D721Med (cell line): ENCODE measurements around the gene RAI1.

Experiments
- DNase-seq: peaks from one replicate; pipeline ENCODE4 v3.0.0; 2011; ENCODE audit warnings: low spot score; ENCODE audit not compliant: insufficient read length
- FAIRE-seq: peaks from 2 replicates; lab custom pipeline; 2011; peaks lifted over from hg19 to GRCh38; lab: Jason Lieb, UNC
- CTCF ChIP-seq: IDR thresholded peaks from 2 replicates; pipeline ENCODE4 v1.5.1; 2012; ENCODE audit warnings: mild to moderate bottlenecking, control low read depth; ENCODE audit not compliant: insufficient read depth; ENCODE audit errors: missing control alignments

RAI1 gene

DNA sequence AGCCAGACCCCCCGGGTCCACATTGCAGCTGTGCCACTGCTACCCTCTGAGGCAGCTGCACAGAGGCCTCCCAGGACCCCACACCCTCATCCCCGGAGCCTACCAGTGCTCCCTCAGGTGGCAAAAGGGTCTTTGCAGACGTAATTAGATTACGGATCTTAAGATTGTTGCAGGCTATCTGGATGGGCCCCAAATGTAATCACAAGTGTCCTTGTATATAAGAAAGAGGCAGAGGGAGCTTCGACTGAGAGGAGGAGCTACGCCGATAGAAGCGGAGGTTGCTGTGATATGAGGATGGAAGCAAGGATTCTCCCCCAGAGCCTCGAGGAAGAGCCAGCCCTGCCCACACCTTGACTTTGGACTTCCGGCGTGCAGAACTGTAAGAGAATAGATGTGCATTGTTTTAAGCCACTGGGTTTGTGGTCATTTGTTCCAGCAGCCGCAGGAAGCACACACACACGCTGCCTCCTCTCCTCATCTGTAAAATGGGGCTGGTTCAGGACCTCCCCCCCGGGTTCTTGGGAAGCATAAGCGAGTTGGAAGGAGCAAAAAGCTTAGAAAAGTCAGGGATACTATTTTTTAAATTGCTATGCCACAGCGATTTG is 10.5 kb upstream of the RAI1 start:
- TF ChIP-seq CTCF, result no peak
- FAIRE-seq (no peak), DNase-seq (no peak)

DNA sequence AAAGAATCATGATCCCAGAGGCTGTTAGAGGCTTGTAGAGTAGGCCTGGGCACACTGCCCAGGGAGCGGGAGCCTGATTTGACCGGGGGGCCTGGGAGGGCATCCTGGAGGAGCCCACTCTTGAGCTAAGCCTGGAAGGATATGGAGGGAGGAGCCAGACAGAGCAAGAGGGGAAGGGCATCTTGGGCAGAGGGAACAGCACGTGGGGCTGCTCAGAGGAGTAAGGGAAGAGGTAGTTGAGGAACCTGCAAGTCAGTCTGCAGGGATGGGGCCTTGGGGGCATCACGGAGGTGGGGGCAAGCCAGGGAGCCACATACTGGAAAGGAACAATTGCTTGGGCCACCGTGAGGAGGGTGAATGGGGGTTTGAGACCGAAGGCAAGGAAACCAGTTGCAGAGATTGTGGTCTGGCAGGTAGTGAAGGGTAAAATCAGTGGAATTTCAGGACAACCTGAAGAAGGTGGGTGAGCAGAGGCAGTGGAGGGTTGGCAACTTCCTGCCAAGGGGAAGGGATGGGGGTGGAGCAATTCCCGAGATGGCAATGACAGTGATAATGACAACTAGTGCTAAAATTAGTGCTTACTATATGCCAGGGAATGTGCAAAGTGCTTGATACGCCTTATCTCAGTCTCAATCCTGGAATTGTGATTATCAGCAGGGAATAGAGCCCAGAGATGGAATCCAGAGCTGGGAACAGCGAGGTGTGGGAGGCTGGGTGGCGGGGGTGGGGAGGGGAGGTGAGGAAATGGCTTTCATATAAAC is 9.7 kb upstream of the RAI1 start:
- no peak for TF ChIP-seq CTCF
- FAIRE-seq (no peak), DNase-seq (no peak)

- no peak for DNase-seq
- FAIRE-seq, result no peak
- no peak for TF ChIP-seq CTCF
These were observed 8.5 kb upstream of the RAI1 start for GRCh38 chr17:17672453-17673368.

- no peak for TF ChIP-seq CTCF
- DNase-seq, result no peak
- no peak for FAIRE-seq
These were observed 5.8 kb upstream of the RAI1 start for GRCh38 chr17:17675416-17675815.

- DNase-seq (no peak), FAIRE-seq (no peak)
- TF ChIP-seq CTCF, result no peak
These were observed 5.2 kb upstream of the RAI1 start for GRCh38 chr17:17675925-17676534.

- DNase-seq, result no peak
- TF ChIP-seq CTCF, result no peak
- no peak for FAIRE-seq
These were observed 4.5 kb upstream of the RAI1 start for GRCh38 chr17:17676752-17677151.
